Anterior cingulate cortex (tissue), 58 donors: ENCODE measurements around the gene CNMD.

Experiments
- DNase-seq, 58 donors: peaks; one replicate each; lab custom pipeline; 2025; lab: John Stamatoyannopoulos, UW

CNMD gene

DNA sequence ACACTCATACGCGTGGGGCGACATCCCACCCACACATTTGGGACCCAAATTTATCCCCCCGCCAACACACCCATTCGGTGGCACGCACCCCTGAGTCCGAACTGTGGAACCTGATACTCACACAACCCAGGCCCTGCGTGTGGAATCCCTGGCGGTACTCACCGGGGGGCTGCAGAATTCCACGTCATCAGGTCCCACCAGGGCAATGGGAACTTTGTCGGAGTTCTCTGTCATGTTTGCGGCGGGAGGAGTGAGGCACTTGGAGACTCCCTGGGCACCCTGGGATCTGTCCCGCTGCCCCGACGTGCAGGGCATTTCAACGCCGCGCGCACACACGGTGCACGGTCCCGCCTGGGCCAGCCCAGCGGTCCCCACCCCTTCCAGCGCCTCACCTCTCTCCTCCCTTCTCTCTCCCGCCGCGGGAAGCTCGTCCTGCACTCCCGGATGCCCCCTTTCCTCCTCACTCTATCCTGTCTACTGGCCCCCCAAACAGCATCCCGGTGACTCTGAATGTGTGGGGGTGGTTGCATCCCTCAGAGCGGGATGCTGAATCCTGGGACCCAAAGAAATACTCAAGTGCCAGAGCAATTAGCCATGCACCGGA, at the start of gene CNMD:
CNMD (minus strand) TSS at position 353 of the 604 bp plus-strand sequence; CDS start at position 234, 119 bp downstream.
- peak in 2 of 58 donors; percentile 6 to 7 for DNase-seq

DNA sequence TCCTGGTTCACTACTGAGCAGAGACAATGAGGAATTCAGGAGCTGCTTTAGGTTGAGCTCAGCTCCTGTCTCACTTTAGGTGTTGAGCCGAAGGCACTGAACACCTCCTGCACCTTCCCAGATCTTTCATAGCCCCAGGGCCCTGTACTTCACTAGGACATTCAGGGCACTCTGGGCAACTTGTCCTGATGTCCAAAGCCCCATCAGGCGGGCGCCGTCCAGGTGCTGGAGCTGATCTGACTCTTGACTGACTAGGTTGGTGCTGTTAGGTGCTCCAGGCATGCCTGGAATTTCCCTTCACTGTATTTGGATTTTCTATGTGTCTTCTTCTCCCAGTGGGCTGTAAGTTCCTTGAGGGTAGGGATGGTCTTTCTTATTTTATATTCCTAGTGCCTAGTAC, 48.4 kb upstream of the CNMD start:
- DNase-seq: no peak

DNA sequence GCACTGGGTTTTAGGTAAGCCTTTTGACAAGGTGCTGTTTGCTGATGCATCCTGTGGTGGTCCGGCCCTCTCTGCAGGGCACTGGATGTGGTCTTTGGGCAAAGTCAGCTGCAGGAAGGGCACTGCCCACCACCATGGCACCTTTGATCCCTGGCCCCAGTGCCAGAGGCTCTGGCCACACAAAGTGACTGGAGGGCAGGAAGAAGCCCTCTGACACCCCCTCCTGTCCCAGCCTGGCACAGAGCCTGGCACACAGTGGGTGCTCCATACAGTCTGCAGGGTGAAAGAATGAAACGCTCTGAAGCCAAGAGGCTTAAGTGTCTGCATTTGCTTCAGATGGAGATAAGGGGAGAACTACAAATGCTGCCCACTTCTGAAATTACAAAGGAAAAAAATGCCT, 47.6 kb upstream of the CNMD start:
- DNase-seq: peak in 5 of 58 donors; percentile 3 to 21 (median 14)

DNA sequence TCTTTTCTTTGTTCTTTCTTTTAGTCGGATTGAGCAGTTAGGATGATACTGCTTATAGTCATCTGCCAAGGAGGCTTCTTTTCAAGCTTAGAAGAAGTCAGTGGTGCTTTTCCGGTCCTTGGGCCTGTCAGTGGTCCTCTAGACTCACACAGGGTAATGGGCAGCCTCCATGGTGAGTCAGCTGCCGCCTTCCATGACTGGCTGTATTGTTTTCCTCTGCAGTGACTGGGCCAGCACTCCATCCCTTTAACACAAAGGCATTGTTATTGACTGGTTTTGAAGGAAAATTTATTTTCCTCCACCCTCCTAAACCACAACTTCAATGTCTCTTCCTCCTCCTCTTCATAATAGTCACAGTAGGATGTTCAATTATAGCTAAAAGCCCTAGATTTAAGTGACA, 47.1 kb upstream of the CNMD start:
- DNase-seq: peak in 42 of 58 donors; percentile 2 to 83 (median 42)

DNA sequence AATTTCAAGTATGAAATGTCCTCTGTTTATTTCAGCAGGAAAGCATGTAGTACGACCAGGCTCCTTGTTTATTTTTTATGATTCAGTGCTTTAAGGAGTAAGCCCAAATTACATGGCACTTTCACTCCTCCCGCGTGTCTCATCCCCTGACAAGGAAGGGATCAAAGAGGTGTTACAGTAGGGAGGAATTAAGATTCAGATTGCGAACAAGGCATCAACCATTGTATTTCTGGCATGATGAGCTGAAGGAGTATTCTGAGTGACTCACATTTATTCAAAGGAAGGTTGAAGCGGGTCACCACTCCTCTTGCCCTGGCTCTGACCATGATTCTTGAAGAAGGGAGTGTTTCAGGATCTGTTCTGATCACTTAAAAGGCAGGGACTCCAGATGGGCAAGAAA, 46.1 kb upstream of the CNMD start:
- no peak for DNase-seq

DNA sequence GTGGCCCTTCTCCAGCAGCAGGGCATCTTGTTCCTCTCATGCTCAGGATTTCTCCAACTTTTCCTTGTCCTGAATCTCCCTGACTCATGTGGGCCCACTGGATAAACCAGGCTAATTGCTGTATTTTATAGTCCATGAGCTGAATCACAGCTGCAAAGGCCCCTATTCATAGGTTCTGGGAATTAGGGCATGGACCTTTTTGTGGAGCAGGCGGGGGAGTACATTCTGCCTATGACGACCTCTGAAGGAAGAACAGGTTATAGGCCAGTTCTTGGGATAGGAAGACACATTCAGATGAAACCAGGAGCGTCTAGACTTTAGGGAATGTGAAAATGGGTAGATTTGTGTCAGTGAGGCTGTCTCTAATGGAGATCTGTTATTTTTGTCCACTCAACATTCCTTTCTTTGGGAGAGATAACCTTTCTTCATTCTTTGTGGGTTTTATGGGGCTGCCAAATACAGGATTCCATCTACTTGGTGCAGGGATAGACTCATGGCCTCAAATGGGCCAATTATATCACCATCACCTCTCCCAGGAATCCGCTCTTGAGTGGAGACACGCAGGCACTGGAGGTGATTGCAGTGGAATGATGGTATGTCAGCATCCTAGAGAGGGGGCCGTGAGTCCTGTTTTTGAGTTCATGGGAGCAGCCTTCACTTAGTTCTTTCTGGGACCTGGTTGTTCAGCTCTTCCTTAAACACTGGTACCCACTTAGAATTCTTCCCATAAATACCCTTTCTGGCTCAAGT, 45.1 kb upstream of the CNMD start:
- DNase-seq: no peak

DNA sequence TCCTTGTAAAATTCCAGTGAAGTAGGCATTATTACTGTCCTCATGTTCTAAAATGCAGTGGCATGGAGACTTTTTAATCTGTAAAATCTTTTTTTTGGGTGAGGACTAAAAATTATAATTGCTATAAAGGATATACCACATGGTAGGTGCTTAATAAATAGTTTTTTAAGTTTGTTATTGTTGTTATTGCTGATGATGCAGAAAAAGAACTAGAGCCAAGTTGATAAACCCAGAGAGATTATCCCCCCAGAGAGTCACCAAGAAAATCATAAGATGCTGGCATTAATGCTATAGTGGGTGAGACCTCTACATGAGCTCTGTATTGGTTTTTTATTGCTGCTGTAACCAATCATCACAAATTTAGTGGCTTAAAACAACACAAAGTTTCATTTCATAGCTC, 44.3 kb upstream of the CNMD start:
- no peak for DNase-seq

DNA sequence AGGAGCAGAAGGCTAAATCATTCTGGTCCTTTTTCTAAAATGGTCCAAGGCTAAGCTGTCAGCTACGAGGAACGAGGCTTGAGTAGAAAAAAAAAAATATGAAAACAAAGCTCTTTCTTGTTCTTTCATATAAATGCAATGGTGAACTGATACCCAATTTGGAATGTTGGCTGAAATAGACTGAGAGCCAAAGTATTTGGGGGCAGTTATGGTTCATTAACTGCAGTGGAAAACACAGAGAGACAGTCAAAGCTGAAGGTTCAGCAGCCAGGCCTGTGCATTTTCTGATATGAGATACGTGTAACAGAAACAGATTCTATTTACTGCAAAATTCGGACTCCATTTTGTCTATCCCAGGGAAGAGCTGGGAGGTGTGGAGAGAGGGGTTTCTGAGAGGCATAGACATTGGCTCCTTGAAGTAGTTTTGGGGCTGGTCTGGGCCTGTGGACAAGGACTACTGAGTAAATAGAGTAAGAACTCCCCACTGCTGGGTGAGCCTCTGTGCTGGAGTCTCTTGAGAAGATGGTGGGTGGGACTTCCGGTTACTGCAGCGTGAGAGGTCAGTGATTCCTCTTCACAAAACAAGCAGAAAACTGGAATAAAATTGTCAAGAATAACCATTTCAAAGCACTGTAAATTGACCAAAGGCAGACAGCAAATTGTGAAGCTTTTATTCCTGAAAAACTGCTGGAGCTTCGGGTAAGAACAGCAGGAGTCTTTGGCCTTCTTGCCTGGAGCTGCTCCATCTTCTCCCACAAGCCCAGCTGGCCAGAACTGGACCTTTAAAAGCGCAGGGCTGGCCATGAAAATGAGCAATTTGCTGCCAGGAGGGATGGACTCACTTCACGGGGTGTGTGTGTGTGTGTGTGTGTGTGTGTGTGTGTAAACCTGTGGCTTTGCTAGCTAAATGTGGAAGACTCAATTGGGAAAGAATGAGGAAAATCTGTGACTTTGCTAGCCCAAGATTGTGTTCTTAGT, 43.1 kb upstream of the CNMD start:
- DNase-seq: peak in 21 of 58 donors; percentile 4 to 43 (median 18)

DNA sequence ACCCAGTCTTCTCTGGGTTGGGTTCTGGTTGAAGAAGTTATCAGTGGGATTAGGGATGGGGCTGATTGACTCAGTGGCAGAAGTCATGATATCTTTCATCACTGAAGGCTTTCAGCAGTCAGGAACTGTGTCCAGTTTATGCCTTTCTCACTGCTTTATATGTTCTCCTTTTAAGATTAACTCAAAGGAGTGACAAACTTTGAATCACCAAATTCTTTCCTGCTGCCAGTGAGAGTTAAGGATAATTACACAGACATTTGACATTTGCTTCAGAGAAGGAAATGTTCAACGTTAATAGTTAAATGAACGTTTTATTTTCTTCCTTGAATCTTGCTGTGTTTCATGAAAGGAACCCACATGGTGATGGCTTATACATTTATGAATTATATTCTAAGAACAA, 41.0 kb upstream of the CNMD start:
- DNase-seq: no peak

DNA sequence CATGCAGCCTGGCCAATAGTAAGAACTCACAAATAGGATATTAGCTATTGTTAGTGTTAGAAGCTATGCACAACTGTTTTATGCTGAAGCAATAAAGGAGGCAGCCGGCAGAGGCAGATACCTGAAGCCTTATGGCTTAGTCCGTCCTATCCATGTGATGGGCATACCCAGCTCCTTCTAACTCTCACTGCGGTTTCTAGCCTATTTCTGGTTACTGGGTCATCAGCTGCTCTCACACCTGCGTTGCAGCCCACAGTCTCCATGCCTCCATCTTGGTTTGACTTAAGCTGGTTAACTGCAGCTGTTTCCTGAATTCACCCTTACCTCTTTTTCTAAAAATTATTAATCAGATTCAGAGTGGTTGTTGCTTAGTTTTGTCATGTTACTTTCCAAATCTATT, 40.5 kb upstream of the CNMD start:
- DNase-seq: no peak

DNA sequence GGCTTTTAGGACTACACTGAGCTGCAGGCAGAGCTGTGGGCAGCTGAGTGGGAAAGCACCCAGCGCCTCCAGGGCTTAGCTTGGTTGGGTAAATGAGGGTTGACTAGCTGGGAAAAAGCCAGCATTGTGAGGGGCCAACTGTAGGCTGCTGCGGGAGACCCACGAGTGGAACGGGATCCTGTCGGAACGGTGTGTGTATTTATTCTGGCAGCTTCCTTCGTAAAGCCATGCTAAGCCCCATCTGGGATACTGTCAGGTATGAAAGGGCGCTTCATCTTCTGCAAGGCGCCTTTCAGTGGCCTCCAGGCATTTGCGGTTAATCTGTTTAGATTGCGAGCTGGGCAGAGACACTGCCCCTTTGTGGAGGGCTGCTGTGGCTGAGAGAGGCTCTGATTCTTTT, 39.5 kb upstream of the CNMD start:
- peak in 14 of 58 donors; percentile 3 to 44 (median 18) for DNase-seq

DNA sequence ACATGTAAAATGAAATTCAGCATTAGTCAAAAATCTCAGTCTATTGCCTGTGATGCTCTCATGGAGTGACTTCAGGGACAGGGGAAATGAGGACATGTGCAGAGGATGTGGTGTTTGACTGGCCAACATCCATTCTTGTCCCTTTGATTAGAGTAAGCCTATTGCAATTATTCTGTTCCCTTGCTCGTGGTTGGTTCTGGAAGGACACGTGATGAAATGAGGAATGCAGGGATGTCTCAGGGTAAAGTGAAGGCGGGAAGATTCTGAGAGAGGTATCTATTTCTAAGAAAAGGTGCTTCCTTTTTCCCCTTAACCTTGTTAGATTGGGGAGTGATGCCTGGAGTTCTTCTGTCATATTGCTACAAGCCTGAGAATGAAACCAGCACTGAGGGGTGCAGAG, 37.1 kb upstream of the CNMD start:
- no peak for DNase-seq

DNA sequence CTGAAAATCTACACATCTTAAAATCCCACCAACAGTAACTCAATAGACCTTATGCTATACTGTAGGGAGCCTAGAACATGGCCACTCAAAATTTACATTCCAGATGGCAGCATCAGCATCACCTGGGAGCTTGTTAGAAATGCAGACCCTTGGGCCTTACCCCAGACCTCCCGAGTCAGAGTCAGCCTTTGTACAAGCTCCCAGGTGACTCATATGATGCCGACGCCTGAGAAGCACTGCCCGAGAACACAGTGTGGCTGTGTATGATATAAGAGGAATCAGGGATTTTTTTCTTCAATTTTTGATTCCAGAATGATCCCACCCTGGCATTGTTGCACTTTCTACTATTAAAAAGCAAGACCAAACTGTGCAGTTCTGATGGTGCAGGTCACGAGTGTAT, 35.9 kb upstream of the CNMD start:
- DNase-seq: no peak

DNA sequence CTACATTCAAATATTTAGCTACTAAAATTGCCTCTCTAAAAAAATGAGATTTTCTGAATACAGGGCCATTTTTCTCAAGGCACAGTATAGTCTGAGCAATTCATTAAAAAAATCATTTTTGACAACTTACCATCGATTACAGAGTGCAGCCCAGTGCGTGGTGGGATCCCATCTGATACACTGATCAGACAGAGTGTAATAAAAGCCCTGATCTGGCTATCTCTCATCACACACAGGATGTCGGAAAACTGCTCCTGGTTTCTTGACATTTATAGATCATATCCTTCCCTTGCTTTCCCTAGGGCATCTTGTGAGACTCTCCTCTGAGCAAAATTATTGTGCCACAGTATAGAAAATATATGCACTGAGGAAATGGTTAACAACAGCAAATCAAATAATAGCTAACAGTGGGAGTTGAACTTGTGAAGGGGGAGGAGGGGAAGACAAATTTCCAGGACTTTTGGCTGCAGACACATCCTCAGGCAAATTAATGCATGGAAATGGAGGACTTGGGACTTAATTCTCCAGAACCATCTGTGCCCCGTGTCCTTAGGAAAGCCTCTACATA, 28.4 kb upstream of the CNMD start:
- DNase-seq: no peak

DNA sequence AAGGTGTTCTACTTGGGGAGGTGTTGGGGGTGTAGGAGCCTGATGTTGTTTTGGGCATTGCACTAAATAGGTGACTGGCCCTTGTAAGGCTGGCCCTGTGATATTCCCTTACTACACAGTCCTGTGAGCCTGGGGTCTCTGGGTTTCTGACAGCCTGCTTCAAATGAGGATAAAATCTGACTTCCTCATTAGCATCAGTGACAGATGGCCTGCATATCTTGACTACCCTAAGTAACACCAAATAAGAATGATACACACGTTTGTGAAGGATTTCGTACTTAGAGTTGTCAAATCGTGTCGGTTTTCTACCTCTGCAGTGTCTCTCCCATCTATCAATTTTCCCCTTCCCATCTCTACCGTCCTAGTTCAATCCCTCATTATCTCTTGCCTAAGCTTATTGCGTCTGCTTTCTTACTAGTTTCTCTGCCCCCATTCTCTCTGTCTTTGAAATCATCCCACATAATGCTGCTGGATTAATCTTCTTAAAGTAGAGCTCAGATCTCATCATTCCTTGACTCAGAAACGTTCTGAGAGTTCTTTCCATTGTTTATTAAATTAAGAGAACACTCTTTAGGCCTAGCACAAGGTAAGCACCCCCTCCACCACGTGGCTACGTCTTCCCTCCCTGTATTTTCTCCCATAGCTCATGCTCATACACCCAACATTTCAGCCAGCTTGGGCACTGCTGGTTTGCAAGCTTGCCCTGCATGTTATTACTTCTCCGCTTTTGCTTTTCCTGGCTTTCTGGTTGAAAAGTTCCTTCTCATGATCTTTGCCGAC, 26.2 kb upstream of the CNMD start:
- no peak for DNase-seq

DNA sequence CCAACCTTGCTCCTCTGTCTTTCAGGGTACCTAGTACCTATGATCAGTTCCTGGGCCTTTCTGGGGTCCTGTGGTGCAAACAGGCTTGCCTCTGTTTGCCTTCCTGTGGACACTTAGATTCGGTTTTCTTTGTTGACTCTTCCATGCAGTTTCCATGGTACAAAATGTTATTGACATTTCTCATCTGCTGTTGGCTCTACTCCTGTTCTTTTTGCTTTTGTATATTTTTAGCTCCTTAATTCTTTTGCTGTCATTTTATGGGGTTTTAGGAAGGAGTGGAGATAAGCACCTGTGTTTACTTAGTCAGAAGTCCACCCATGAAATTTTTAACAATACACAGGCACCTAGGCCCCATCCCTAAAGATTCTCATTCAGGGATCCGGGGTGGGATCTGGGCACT, 20.5 kb upstream of the CNMD start:
- DNase-seq: no peak

DNA sequence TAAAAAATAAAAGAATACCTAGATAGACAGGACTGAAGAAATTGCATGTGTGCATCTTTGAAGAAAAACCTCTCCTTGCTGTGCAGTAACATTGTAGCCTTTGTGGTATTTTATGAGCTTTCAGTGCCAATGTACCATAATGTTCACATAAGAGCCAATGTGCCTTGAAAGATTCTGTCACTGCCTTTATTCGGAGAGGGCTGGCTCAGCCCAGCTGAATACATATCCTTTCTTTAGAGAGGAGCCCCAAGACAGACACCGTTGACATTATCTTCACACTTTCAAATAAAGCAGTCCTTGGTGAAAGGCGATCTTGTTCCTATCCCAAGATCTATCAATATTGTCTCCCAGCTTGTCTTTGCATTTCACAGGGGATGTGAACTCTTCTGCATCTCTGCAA, 18.5 kb upstream of the CNMD start:
- no peak for DNase-seq

DNA sequence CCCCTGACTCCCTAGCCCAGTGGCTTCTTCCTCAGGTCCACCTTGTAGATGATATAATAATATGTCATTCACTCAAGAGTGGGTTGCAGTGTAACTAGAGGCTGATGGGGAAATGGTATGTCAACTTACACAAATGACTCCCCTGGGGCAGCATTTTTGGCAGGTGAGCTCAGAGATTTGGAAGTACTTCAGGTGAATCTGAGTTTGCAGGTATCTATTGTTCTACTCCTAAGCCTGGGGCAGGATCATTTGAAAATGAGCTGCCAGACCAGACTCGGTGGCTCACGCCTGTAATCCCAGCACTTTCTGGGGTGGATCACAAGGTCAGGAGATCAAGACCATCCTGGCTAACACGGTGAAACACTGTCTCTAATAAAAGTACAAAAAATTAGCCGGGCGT, 11.6 kb upstream of the CNMD start:
- DNase-seq: no peak

DNA sequence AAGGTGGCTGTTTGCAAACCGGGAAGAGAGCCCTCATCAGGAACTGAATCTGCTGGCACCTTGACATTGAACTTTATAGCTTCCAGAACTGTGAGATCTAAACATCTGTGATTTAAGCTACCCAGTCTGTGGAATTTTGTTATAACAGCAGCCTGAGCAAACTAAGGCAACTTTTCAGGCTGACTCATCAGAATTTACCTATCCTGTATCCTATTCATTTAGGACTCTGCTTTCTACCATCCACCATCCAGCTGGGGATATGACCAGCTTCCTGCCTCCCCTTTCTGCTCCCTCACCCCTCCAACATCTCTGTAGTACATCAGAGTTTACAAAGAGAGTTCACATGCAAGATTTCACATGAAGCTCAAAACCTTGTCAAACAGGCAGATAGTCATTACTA, 11.1 kb upstream of the CNMD start:
- no peak for DNase-seq

DNA sequence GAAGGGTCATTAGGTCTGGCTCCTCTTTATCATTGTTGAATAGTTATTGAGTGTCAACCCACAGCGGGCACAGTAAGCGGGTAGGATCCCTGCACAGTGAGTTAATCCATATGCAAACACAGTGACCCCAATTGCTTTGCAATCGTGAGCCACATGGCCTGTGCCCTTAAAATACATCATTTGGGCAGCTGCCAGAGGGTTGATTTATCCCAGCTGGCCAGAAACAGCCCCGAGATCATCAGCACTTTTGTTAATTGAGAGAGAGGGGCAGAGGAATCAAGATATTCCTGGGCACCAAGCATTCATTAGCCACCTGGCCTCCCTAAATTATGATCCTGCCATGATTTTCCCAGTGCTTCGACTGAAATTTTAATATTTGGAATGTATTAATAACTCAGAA, 9.8 kb upstream of the CNMD start:
- peak in 2 of 58 donors; percentile 3 for DNase-seq
